ENCODE data around the gene OLFML2B.

Gene OLFML2B

DNA sequence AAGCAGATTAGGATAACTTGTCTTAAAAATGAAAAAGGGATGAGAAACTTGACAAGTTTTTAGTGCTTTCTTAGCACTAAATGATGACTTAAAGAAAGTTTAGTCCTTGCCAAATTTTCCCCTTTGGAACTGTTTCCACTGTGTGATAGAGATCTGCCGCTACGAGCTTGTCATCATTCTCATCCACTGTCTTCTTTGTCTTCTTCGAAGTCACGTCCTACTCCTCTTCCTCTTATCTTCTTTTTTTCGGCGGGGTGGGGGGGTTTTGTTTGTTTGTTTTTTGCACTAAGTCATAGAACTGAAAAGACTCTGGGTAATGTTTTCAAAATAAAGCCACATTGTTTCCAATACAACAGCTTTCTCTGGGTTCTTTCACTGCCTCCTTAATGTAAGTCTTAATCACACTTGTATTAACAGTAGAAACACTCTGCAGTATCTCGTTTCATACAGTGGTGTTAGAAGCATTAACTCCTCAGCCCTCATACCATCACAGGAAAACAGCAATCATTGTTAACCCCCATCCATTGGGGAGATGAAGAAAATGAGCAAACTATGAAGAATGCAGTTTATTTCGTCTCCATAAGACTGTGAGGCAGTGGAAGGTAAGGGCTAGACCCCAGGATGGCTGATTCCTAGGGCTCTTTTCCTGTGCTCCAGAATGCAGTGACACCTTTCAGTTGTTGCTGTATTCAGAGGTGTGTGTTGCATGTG is 81.8 kb downstream of the OLFML2B start:
- no peak for DNase-seq

GRCh38 chr1:161940866-161941591 is 82.6 kb downstream of the OLFML2B start:
- DNase-seq, result no peak

DNA sequence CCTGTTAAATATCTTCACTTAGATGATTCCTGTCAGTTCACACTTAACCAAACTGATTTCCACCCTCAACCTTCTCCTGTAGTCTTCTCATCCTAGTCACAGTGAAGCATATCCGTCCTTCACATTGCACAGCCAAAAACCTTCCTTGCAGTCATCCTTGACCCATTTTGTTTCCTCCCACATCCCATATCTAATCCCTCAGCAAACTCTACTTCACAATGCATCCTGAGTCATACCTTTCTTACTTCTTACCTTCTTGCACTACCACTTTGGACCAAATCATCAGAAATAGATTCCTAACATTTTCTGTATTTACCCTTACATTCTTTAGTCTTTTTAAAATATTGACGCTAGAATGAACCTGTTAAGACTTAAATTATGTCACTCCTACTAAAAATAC is 86.9 kb downstream of the OLFML2B start:
- no peak for DNase-seq

- DNase-seq, result no peak
These were observed 88.4 kb downstream of the OLFML2B start for GRCh38 chr1:161935264-161935663.

- peak in 1 of 4 experiments; percentile 2 for DNase-seq
These were observed 89.8 kb downstream of the OLFML2B start for GRCh38 chr1:161933592-161934588.
